Fibroblast of lung (primary cell): ENCODE measurements around the gene HDAC4.

Experiments used
- CTCF ChIP-seq, 2 donors: IDR thresholded peaks in 1 of 2; conservative IDR thresholded peaks in 1 of 2; 1 replicate in 1 of 2; 2 replicates in 1 of 2; pipeline ENCODE4 v1.5.1; 2011 to 2012; ENCODE audit warnings: low read length in 2 of 2, control low read depth in 1 of 2, inconsistent platforms in 1 of 2, low read depth in 1 of 2, mild to moderate bottlenecking in 1 of 2
- EZH2 ChIP-seq: IDR thresholded peaks from 2 replicates; pipeline ENCODE4 v1.5.1; 2012; ENCODE audit warnings: low read length, control low read depth, mild to moderate bottlenecking; ENCODE audit errors: missing control alignments

- TF ChIP-seq CTCF (conservative IDR thresholded peaks at IDR 0.05 in 1 of 2, IDR thresholded peaks at IDR 0.05 in 1 of 2; ENCODE audit: low read depth in 1 of 2, low read length in 2 of 2) (no peak), EZH2 (no peak)
Observed at GRCh38 chr2:239012228-239012627, 388.6 kb downstream of the HDAC4 start.
